Skeletal muscle satellite cell (primary cell): ENCODE results near the gene MYORG.
"Not testable (repeated sequence)": the region's sequence is repeated elsewhere in the genome, so short reads cannot be mapped to it uniquely, and the experiment has no call there.

Experiments
- H3K27me3 ChIP-seq: 2 replicates; pipeline ENCODE4 v1.7.0; 2013; ENCODE audit warnings: low read length; ENCODE audit not compliant: control insufficient read depth, insufficient read depth
- H3K36me3 ChIP-seq: 2 replicates; pipeline ENCODE4 v1.7.0; 2013; ENCODE audit warnings: mild to moderate bottlenecking, control low read depth, low read length; ENCODE audit not compliant: insufficient read depth
- H3K4me1 ChIP-seq: 2 replicates; pipeline ENCODE4 v1.7.0; 2013; ENCODE audit warnings: low read length; ENCODE audit not compliant: control insufficient read depth, insufficient read depth
- H3K4me2 ChIP-seq: 2 replicates; pipeline ENCODE4 v1.7.0; 2013; ENCODE audit warnings: mild to moderate bottlenecking, low read length
- H3K4me3 ChIP-seq: 2 replicates; pipeline ENCODE4 v1.7.0; 2013; ENCODE audit warnings: low read length
- H3K9ac ChIP-seq: 2 replicates; pipeline ENCODE4 v1.7.0; 2013; ENCODE audit warnings: mild to moderate bottlenecking, low read depth, low read length, moderate library complexity
- H3K9me3 ChIP-seq: replicated peaks from 2 replicates; pipeline ENCODE4 v1.7.0; 2013; ENCODE audit warnings: mild to moderate bottlenecking, control low read depth, low read length

MYORG gene

DNA sequence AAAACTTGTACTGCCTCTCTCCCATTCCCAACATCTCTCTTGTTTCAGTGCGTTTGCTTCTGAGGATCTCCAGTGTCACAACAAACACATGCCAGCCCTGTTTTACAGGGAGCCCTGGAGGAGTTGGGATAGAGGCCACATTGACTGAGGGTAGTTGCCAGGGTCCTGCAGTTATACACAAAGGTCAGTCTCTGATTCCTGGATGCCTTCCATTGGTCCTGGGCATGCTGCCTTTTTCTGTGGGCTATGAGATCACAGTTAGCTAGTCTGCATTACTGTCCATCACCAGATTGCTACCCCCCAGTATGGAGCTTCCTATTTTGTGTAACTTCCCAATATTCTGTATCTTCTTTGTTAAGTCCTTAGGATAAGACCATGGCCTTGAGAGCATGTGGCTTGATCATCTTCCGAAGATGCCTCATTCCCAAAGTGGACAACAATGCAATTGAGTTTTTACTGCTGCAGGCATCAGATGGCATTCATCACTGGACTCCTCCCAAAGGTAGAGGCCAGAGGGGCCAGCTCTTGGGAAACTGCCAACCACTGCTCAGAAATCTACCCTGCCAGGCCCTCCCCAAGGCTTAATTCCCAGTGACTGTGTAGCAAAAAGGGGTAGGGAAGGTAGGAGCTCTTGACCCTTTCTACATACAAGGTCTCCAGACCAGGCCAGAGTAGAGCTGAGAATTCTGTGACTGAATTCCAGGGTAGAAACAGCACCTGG, 37.9 kb downstream of the MYORG start:
- H3K4me2 ChIP-seq: no peak overlapping the region
- no peaks in the 10 kb centered on the region for H3K27me3 ChIP-seq
- no peak overlapping the region for H3K9ac ChIP-seq
- H3K4me3 ChIP-seq: no peak overlapping the region
- peaks cover 35% of the 10 kb centered on the region for H3K36me3 ChIP-seq
- no peaks in the 10 kb centered on the region for H3K9me3 ChIP-seq
- no peaks in the 10 kb centered on the region for H3K4me1 ChIP-seq

DNA sequence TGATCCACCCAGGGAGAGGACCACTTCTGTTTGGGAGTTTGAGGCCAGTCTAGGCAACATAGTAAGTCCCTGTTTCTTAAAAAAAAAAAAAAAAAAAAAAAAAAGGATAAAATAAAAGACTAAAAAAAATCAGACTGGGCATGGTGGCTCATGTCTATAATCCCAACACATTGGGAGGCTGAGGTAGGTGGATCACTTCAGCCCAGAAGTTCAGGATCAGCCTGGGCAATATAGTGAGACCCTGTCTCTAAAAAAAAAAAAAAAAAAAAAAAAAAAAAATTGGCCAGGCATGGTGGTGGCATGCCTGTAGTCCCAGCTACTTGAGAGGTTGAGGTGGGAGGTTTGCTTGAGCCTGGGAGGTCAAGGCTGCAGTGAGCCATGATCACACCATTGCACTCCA, 38.6 kb downstream of the MYORG start:
- not testable (repeated sequence) for H3K4me3 ChIP-seq, H3K27me3 ChIP-seq, H3K4me2 ChIP-seq, H3K9me3 ChIP-seq, H3K9ac ChIP-seq, H3K4me1 ChIP-seq
- peaks cover 30% of the 10 kb centered on the region for H3K36me3 ChIP-seq

DNA sequence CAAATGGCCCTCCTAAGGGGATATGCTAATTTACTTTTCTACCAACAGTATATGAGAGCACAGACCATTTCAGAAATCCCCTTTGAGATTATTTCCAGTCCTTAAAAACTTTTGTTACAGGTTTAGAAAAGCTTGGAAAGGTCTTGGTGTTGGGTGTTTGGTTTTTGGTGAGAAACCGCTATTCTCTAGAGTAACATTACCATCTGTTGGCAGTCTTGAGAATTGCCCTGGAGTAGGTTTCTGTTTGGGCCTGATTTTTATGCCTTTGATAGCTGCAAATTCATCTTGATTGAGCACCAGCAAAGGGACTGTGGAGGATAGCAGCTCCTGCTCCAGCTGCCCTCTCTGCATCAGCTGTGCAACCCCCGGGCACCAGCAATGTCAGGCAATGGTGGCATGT, 39.3 kb downstream of the MYORG start:
- no peak overlapping the region for H3K9ac ChIP-seq
- H3K4me1 ChIP-seq: no peaks in the 10 kb centered on the region
- H3K9me3 ChIP-seq: no peaks in the 10 kb centered on the region
- no peak overlapping the region for H3K4me3 ChIP-seq
- H3K4me2 ChIP-seq: no peak overlapping the region
- H3K27me3 ChIP-seq: no peaks in the 10 kb centered on the region
- H3K36me3 ChIP-seq: peaks cover 26% of the 10 kb centered on the region

DNA sequence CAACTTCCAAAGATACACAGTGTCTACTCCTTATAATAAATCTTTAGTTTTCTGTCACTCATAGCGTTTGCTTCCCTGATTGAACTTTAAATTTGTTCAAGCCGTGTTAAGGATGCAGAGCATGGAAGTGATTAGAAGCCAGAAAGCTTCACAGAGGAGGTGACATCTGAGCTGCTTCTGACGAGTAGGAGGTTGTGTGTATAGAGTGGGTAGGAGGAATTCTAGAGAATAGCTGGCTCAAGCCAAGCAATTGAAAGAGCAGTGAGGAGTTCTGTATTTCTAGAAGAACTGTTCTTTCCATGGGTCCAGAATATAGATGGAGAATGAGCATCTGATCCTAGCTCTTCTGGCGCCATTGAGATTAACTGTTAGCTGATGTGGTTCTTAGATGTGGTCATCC, 41.3 kb downstream of the MYORG start:
- Histone ChIP-seq H3K36me3 (peaks cover 17% of the 10 kb centered on the region), H3K4me2 (no peak overlapping the region), H3K4me1 (peaks cover 1% of the 10 kb centered on the region), H3K9me3 (no peaks in the 10 kb centered on the region), H3K4me3 (no peak overlapping the region), H3K27me3 (no peaks in the 10 kb centered on the region), H3K9ac (no peak overlapping the region)

DNA sequence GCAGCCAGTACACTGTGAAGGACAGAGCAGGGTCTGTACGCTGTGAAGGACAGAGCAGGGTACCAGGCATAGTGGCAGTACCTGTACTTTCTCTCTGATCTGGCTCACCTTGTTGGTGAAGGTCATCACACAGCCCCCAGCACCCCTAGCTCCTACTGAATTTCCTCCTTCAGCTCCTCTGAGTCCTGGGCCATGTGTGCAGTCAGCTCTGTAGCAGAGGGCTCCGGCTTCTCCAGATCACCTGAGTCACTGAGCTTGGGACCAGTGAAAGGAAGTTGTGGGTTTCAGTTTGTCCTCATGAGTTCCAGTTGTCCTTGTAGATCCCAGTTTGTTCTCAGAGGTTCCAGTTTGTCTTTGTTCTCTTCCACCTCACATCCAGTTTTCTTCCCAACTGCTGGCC, 41.8 kb downstream of the MYORG start:
- Histone ChIP-seq H3K27me3 (no peaks in the 10 kb centered on the region), H3K4me3 (no peak overlapping the region), H3K36me3 (peaks cover 17% of the 10 kb centered on the region), H3K9ac (no peak overlapping the region), H3K9me3 (no peaks in the 10 kb centered on the region), H3K4me2 (no peak overlapping the region), H3K4me1 (peaks cover 3% of the 10 kb centered on the region)

DNA sequence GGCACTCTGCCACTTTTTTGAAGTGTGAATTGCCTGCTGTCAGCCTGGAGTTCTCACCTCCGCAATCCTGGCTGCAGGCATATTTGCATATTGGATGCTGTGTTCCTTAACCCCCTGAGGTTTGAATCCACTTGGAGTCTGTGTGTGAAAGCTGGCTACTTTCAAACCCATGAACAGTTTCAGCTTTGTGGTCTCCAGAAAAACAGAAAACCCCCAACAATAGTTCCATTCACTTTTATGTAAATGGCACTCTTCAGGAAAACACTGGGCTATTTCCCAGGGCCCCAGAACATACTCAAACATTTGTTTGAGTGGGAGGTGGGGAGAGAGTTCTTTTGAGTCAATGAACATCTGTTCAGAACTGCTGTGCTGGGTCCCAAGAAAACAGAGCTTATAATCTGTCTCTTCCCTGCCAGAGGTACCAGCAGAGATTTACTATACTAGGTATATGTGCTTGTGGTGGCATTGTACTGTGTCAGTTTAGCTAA, 42.3 kb downstream of the MYORG start:
- H3K4me2 ChIP-seq: no peak overlapping the region
- no peak overlapping the region for H3K9ac ChIP-seq
- H3K9me3 ChIP-seq: no peaks in the 10 kb centered on the region
- no peak overlapping the region for H3K4me3 ChIP-seq
- H3K36me3 ChIP-seq: peaks cover 16% of the 10 kb centered on the region
- H3K27me3 ChIP-seq: no peaks in the 10 kb centered on the region
- H3K4me1 ChIP-seq: peaks cover 3% of the 10 kb centered on the region

DNA sequence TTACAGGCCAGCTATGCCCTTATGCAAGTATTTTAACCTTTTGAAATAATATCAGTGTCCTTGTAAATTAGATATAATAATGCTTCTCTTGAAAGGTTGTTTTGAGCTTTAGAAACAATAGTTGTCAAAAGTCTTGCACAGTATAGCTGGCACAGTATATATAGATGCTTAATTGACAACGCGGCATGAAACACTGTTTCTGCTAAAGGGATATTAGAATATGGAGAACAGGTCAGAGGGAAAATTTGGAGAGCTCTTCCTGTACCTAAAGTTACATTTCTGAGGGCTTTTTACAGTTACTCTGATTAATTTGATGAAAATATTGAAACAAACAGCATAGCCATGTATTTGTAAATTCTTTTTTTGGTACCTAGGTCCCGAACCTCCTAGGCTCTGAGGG, 42.9 kb downstream of the MYORG start:
- Histone ChIP-seq H3K4me2 (no peak overlapping the region), H3K9ac (no peak overlapping the region), H3K27me3 (no peaks in the 10 kb centered on the region), H3K36me3 (peaks cover 10% of the 10 kb centered on the region), H3K4me3 (no peak overlapping the region), H3K9me3 (no peaks in the 10 kb centered on the region), H3K4me1 (peaks cover 3% of the 10 kb centered on the region)

DNA sequence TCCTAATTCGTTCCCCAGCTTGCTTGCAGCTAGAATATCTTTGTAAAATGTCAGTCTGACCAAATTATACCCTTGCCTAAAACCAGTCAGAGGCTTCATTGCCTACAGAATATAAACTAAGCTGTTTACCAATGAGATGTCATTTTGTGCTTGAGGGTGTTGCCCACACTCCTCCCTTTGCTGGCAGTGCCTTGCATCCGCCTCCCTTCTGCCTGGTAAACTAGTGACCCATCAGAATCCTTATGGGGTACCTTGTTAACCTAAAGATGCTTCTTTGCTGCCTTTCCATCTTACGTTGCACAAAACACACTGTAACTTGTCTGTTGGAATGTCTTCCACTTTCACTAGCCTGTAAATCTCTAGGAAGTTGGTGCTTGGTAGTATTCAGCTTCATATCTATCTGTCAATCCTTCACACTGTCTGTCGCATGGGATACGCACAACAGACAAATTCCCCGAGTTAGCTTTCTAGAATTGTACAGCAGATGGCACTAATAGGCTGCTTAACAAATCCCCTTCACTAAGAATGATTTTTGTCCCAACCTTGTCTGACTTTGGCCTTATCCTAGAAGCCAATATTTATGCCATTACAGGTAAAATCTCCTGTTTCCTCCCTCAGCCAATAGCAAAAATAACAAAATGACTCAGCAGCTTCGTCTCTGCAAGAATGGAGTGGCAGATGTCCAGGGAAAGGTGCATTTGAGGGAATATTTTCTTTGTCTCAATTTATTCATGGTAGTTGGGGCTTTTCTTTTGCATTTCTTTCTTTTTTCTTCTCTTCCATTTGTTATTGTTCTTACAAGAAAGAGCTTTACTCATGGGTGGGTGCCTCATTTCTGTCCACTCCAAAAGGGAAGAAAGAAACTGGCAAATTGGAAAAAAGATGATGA, 44.4 kb downstream of the MYORG start:
- no peaks in the 10 kb centered on the region for H3K9me3 ChIP-seq
- H3K36me3 ChIP-seq: peaks cover 4% of the 10 kb centered on the region
- H3K9ac ChIP-seq: no peak overlapping the region
- peaks cover 9% of the 10 kb centered on the region for H3K4me1 ChIP-seq
- H3K4me2 ChIP-seq: no peak overlapping the region
- H3K27me3 ChIP-seq: no peaks in the 10 kb centered on the region
- no peak overlapping the region for H3K4me3 ChIP-seq

DNA sequence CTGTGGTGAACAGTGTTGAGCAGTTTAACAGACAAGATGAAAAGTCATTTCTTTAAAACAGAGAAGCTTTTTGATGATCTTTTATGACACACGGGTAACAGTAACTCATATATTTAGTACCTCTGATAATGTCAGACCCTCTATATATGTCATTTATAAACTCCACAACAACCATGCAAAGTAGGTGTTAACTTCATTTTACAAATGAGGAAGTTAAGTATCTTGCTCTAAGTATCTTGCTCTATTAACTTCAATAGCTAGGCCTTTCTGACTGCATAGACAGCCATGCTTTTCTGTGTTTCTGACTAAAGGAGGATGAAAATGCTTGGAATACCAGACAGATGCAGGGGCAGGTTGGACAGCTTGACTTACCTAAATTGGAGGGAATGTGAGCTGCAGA, 45.5 kb downstream of the MYORG start:
- H3K9ac ChIP-seq: no peak overlapping the region
- no peaks in the 10 kb centered on the region for H3K9me3 ChIP-seq
- H3K4me3 ChIP-seq: no peak overlapping the region
- H3K36me3 ChIP-seq: peaks cover 4% of the 10 kb centered on the region
- H3K4me2 ChIP-seq: no peak overlapping the region
- peaks cover 13% of the 10 kb centered on the region for H3K4me1 ChIP-seq
- no peaks in the 10 kb centered on the region for H3K27me3 ChIP-seq

DNA sequence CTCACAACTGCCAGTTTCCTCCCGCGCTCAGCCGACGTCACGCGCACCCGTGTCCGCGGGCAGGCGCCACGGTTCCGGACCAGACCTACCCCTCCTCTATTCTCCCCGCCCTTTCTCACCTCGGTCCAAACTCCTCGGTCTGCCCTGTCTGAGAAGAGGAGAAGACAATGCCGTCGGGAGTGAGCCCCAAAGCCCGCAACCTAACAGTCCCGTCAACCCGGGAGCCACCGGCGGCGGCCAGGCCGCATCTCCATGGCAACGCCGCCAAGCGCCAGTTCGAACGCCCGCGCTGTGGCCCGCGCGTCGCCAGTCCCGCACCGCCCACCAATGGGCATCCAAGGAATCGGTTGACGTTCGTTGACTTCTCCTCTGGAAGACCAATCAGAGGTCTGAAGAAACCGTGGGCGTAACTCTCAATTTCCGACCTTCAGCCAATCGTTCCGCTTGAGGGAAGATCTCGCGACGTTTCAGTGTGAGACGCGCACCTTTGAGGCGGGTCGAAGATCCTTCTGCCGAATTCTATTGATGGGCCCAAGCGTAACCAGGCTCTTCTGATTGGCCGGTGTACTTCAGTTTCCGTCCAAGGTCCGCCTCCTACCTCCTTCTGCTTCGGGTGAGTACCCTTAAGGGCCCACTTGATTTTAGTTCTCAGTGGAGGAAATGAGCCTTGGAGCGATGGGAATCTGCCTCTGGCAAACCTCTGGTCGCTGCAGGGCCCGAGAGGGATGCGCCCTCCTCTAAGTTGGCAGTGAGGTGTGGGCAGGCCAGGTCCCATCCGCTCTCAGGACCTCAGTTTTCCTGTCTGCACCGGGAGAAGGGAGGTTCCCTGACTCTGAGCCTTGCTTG, 47.5 kb downstream of the MYORG start, which contains the start of the genes KIF24 and NUDT2:
TSS of gene KIF24 (minus strand) at position 282 of the 846 bp plus-strand sequence. CDS start 17,922 bp downstream, outside the sequence.
TSS of gene NUDT2 (plus strand) at position 583 of the 846 bp plus-strand sequence. CDS start 9,471 bp downstream, outside the sequence.
- H3K9ac ChIP-seq: peak within 1 kb of the TSS; percentile 95

DNA sequence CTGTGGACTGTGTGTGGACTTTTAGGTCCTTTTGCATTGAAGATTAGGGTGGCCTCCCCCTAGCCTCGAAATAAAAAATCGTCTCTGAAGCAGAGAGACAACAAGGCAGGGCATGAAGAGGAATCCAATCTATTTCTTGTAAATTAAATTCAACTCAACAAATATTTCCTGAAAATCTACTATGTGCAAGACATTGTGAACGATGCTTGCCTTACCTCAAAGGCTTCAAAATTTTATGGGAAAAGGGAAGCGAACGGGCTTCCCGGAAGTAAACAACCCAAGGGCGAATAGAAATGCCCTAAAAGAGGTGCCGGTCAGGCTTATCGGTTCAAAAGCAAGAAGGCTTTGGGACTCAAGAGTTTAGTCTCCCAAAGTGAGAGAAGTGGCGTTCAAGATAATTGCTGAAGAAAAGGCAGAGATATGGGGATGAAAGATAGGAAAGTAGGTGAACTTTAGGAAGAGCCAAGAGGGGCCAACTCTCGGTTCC, 48.2 kb downstream of the MYORG start:
- H3K4me1 ChIP-seq: peaks cover 23% of the 10 kb centered on the region
- H3K27me3 ChIP-seq: no peaks in the 10 kb centered on the region
- H3K36me3 ChIP-seq: no peaks in the 10 kb centered on the region
- H3K4me3 ChIP-seq: peak overlapping the region; percentile 84
- H3K9me3 ChIP-seq: no peaks in the 10 kb centered on the region
- peak overlapping the region; percentile 92 for H3K4me2 ChIP-seq
- peak overlapping the region; percentile 88 for H3K9ac ChIP-seq

More for the DNA sequence above, 47.5 kb downstream of the MYORG start, which contains the start of the genes KIF24 and NUDT2:
- no peaks in the 10 kb centered on the region for H3K36me3 ChIP-seq
- H3K9me3 ChIP-seq: no peaks in the 10 kb centered on the region
- no peaks in the 10 kb centered on the region for H3K27me3 ChIP-seq
- peak within 1 kb of the TSS; percentile 92 for H3K4me2 ChIP-seq
- H3K4me3 ChIP-seq: peak within 1 kb of the TSS; percentile 91
- H3K4me1 ChIP-seq: peaks cover 22% of the 10 kb centered on the region
